NCI-H446 treated with DMSO at 0.1 percent for 48 hours (cell line): Measurements from ENCODE around the gene DENND6A.
"Not testable (repeated sequence)": the region's sequence is repeated elsewhere in the genome, so short reads cannot be mapped to it uniquely, and the experiment has no call there.

ENCODE experiments used
- DNase-seq: peaks from one replicate; lab custom pipeline; 2025; lab: John Stamatoyannopoulos, UW

Gene DENND6A

DNA sequence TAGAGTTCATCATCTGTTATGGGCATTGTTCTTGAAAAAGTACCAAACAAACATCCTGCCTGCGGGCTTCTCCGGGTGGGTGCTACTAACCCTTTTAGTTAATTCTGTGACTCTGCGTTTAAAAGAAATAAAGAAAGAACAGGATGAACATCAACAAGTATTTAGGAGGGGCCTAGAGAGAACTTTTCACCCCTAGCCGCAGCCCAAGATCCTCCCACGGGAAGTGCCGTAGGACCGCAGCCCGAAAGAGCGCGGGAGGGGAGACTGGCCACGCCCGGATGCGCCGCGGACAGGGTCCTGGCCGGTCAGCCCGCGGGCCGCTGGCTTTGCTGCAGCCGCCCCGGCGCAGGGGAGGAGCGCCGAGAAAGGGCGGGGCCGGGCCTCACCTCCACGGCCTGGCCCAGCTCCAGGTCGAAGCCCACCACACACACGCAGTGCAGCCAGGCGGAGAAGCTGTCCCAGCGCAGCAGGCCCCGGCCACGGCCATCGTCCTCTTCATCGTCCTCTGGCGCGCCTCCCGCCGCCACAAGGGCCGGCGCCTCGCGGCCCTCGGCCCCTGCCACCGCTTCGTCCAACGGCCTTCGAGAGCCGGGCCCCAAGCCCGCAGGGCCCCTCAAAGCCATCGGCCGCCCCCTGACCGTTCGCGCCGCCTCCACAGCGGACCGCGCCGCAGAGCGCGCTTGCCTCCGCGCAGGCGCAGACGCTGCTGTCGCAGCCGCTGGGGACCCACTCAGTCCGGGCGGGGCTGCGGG is at the start of gene DENND6A:
DENND6A (minus strand) TSS at position 682 of the 752 bp plus-strand sequence; CDS start at position 623, 59 bp downstream.
- DNase-seq: peak; percentile 63

DNA sequence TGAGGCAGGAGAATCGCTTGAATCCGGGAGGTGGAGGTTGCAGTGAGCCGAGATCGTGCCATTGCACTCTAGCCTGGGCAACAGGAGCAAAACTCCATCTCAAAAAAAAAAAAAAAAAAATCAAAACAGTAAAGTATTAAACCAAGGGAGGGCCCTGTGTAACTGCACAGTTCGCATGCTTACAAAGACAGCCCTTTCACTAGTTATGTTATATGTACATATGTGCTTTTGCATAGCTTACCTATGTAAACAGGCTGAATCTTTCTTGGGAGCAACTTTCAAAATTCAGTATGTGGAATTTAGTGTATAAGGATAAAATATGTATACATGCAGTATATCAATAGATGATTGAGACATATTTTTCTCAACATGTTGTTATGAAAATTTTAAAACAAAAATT is 47.1 kb upstream of the DENND6A start:
- no peak for DNase-seq

- no peak for DNase-seq
Measured at GRCh38 chr3:57738391-57738790, 45.5 kb upstream of the DENND6A start.

DNA sequence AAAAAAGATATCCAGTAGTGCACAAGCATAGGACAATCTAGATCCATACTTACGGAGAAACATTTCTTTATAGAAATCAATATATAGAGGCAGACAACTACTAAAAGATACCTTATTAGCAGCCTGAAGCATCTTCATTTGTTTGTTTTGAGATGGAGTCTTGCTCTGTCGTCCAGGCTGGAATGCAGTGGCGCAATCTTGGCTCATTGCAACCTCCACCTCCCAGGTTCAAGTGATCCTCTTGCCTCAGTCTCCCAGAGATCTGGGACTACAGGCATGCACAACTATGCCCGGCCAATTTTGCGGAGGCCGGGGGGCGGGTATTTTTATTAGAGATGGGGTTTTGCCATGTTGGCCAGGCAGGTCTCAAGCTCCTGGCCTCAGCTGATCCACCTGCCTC is 45.0 kb upstream of the DENND6A start:
- no peak for DNase-seq

DNA sequence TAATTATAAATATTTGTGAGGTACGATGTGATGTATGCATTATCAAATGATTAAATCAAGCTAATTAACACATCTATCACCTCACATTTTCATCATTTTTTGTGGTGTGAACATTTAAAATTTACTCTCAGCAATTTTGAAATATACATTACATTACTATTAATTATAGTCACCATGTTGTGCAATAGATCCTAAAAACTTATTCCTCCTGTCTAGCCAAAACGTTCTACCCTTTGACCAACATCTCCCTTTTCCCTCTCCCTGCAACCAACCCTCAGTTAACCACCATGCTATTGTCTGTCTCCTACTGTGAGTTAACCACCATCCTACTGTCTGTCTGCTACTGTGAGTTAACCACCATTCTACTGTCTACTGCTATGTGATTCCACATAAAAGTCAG is 42.5 kb upstream of the DENND6A start:
- DNase-seq: no peak

DNA sequence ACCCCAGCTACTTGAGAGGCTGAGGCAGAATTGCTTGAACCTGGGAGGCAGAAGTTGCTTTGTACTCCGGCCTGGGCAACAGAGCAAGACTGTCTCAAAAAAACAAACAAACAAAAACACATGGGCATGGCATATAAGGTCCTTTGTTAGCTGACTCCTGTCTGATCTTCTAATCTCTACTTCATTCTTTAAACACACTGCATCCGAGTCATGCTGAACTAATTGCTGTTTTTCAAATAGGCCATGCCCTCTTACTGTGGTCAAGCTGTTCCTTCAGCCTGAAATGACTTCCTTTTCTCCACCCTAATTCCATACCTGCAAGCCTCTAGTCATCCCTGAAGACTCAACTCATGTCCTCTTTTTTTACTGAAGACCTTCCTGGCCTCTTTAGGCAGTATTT is 40.9 kb upstream of the DENND6A start:
- DNase-seq: no peak

GRCh38 chr3:57731311-57731710 is 38.4 kb upstream of the DENND6A start:
- no peak for DNase-seq

DNA sequence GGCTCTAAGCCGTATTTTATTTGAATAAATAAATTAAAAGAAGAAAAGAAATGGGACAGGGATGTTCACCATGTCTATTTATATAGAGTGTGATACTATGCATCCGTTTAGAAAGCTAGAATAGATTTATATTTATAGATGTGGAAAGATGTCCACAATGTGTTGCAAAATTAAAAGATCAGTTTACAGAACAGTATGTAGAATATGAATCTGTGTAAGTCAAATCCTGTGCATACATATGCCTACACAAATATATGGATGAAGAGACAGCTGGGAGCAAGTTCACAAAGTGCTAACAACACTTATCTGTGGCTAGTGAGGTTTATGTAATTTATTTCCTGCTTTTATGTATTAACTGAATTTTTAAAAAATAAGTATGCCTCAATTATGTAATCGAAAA is 37.8 kb upstream of the DENND6A start:
- DNase-seq: no peak

DNA sequence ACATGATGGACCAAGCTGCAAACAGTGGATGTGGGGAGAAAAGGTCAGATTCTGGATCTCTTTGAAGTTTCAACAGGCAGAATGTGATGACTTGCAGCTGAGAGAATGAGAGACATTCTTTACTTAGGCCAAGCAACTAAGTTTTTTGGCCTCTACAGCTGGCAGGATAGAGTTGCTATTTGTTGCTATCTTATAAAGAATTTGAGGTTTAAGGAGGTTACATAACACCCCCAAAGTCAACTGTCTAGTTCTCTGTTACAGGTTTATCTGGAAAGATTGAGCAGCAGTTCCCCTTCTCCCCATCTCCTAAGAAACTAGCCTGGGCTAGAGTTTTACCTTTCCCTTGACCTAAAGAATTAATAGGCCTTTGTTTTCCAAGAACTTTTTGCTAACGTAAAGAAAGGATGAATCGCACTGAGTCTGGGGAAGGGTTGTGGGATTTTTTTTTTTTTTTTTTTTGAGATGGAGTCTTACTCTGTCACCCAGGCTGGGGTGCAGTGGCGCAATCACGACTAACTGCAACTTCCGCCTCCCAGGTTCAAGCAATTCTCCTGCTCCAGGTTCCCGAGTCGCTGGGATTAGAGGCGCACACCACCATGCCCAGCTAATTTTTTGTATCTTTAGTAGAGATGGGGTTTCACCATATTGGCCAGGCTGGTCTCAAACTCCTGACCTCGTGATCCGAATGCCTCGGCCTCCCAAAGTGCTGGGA is 36.6 kb upstream of the DENND6A start:
- DNase-seq: no peak

GRCh38 chr3:57727106-57727505 is 34.2 kb upstream of the DENND6A start:
- DNase-seq: no peak

DNA sequence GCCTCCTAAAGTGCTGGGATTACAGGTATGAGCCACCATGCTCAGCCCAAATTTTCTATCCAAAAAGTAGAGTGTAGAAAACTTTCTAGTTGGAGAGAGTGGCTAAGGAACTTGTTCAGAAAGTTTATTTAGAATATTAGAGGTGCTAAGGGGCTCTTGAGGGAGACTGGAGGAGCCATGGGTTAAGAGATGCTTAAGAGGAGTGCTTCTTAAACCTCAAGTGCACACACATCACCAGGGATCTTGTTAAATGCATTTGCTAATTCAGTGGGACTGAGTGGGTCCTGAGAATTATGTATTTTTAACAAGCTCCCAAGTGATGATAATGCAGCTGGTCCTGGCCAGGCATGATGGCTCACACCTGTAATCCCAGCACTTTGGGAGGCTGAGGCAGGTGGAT is 33.5 kb upstream of the DENND6A start:
- DNase-seq: no peak

DNA sequence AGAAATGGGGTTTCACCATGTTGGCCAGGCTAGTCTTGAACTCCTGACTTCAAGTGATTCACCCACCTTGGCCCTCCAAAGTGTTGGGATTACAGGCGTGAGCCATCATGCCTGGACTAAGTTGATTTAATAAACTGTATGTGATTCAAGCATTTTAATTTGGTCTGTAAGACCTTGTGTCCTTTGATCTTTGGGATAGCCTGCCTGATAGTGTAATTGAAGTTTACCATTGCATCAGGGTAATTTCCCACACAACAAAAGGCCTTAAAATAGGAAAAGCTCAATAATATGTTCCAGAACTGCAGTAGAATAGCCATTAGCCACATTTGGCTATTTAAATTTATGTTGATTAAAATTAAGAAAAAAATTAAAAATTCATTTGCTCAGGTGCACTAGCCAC is 25.2 kb upstream of the DENND6A start:
- no peak for DNase-seq

GRCh38 chr3:57717205-57717868 is 24.5 kb upstream of the DENND6A start:
- DNase-seq: no peak

- DNase-seq: no peak
Measured at GRCh38 chr3:57715686-57716085, 22.8 kb upstream of the DENND6A start.

GRCh38 chr3:57709559-57709958 is 16.7 kb upstream of the DENND6A start:
- no peak for DNase-seq

DNA sequence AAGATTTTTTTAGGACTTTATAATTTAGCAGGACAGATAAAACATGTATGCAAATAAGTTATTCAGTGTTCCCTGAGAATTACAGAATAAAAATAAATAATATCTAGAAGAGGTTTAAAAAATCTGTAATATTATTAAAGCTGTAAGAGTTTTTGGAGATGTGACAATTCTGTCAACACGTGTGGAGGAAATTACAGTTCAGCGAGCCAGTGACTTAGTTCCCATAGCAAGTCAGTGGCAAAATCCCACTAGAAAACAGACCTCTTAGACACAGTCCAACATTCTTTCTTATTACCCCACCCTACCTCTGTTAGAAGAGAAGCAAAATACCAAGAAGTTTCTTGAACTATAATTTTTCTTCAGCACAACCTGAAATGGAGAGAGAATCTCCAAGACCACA is 16.2 kb upstream of the DENND6A start:
- DNase-seq: no peak

DNA sequence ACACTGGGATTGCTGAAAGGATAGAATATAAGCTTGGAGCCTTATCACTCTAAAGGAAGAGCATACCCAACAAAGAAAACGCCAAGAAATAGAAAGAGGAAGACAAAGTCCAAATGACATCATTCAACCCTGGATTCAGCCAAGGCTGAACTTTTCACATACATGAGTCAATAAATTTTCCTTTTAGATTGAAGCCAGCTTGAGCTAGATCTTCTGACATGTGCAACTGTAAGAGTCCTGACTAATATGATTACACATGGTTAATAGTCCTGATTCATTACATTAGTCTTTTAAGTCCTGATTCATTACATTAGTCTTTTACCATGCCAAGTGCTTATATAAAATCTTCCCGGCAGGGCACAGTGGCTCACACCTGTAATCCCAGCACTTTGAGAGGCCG is 13.6 kb upstream of the DENND6A start:
- DNase-seq: no peak

- DNase-seq: not testable (repeated sequence)
Measured at GRCh38 chr3:57705351-57705750, 12.5 kb upstream of the DENND6A start.

DNA sequence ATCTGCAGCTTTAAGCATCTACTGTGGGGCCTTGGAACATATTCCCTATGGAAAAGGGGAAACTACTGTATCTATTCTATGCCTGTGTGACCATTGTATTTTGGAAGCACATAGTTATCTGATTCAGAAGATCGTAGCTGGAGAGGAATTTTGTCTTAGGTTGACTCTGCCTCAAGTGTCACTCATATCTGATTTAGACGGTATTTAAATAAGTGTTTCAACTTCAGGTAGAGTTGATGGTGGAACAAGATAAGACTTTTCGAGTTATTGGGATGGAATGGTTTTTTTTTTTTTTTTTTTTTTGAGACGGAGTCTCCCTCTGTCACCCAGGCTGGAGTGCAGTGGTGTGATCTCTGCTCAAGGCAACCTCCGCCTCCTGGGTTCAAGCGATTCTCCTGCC is 8.9 kb upstream of the DENND6A start:
- no peak for DNase-seq

- DNase-seq: no peak
Measured at GRCh38 chr3:57700737-57701136, 7.9 kb upstream of the DENND6A start.

- DNase-seq: no peak
Measured at GRCh38 chr3:57699591-57699990, 6.7 kb upstream of the DENND6A start.

GRCh38 chr3:57696801-57697321 is 4.0 kb upstream of the DENND6A start:
- no peak for DNase-seq

DNA sequence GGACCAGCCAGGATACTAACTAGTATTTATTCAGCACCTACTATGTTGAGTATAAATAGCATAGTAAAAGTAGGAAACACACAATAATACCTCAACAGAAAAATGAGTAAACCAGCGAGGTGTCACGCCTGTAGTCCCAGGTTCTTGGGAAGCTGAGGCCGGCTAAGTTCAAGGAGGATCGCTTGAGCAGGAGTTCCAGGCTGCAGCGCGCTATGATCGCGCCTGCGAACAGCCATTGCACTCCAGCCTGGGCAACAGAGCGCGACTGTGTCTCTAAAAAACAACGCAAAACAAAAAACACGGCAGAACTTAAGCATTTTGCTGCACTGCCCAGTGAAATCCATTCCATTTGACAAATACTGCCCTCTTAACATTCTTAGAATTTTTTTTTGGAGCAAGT is 1.3 kb upstream of the DENND6A start:
- DNase-seq: no peak
